PC-3 (cell line): Measurements from ENCODE around the gene CUTC. TPM values are rescaled to one million over a fixed set of nuclear protein-coding genes. Genes with fewer than 3 reads are reported as not detected.

Experiments
- ATAC-seq: fragments of 200-7000 bp; cut with Tn5 transposase; 2 replicates; pipeline ENCODE4 v1.9.1; 2020; ENCODE audit warnings: mild to moderate bottlenecking, moderate library complexity
- BruUV-seq: library from RNA; stranded (reverse); fragments of 400-500 nt; replicated peaks from 2 replicates; lab custom pipeline; 2021; lab: Mats Ljungman, UMichigan
- CTCF ChIA-PET: fragments of 300-600 bp; sonication (Branson Sonifier 250); formaldehyde crosslinking; loops from one replicate; lab custom pipeline; 2022; ENCODE audit warnings: antibody characterized with exemption; lab: Charles Lee
- POLR2A ChIA-PET: fragments of 300-600 bp; sonication (Branson Sonifier 250); formaldehyde crosslinking; loops from one replicate; lab custom pipeline; 2022; ENCODE audit warnings: antibody characterized with exemption; ENCODE audit not compliant: unreplicated experiment; lab: Charles Lee
- DNase-seq: peaks from one replicate; pipeline ENCODE4 v3.0.0-alpha.2; 2015
- H2AFZ ChIP-seq: fragments of 300-600 bp; sonication (generic); 2 replicates; pipeline ENCODE4 v1.6.0; 2016; ENCODE audit warnings: antibody characterized with exemption, low read length
- H3F3A ChIP-seq: fragments of 300-600 bp; sonication (generic); one replicate; pipeline ENCODE4 v1.6.0; 2017; ENCODE audit warnings: antibody characterized with exemption, low read length, control low read depth, mild to moderate bottlenecking; ENCODE audit not compliant: unreplicated experiment
- H3K27ac ChIP-seq: fragments of 300-600 bp; sonication (generic); 2 replicates; pipeline ENCODE4 v1.5.1; 2016; ENCODE audit warnings: mild to moderate bottlenecking, low read length
- H3K27me3 ChIP-seq: fragments of 300-600 bp; sonication (generic); 2 replicates; pipeline ENCODE4 v1.6.1; 2016; ENCODE audit warnings: low read length, mixed read lengths
- H3K36me3 ChIP-seq: fragments of 300-600 bp; sonication (generic); 2 replicates; pipeline ENCODE4 v1.6.1; 2016; ENCODE audit warnings: low read depth, mixed run types, low read length, mixed read lengths
- H3K4me1 ChIP-seq: fragments of 300-600 bp; sonication (generic); 2 replicates; pipeline ENCODE4 v1.5.1; 2016; ENCODE audit warnings: low read length; ENCODE audit not compliant: insufficient read depth
- H3K4me2 ChIP-seq: fragments of 300-600 bp; sonication (generic); 2 replicates; pipeline ENCODE4 v1.6.0; 2016; ENCODE audit warnings: low read length
- H3K4me3 ChIP-seq: fragments of 300-600 bp; sonication (generic); 2 replicates; pipeline ENCODE4 v1.5.1; 2016; ENCODE audit warnings: mild to moderate bottlenecking, low read length, mixed read lengths
- H3K79me2 ChIP-seq: fragments of 300-600 bp; sonication (generic); 2 replicates; pipeline ENCODE4 v1.6.1; 2017; ENCODE audit warnings: low read length, mixed read lengths
- H3K9ac ChIP-seq: fragments of 300-600 bp; sonication (generic); 2 replicates; pipeline ENCODE4 v1.6.0; 2016; ENCODE audit warnings: mild to moderate bottlenecking, low read length
- H3K9me2 ChIP-seq: fragments of 300-600 bp; sonication (generic); replicated peaks from 2 replicates; pipeline ENCODE4 v1.6.1; 2016; ENCODE audit warnings: mixed run types, low read length, mixed read lengths
- H3K9me3 ChIP-seq: fragments of 300-600 bp; sonication (generic); 2 replicates; pipeline ENCODE4 v1.6.1; 2016; ENCODE audit warnings: low read length, mixed read lengths
- H4K20me1 ChIP-seq: fragments of 300-600 bp; sonication (generic); 2 replicates; pipeline ENCODE4 v1.6.1; 2016; ENCODE audit warnings: low read length, mixed read lengths
- EZH2 ChIP-seq: fragments of 300-600 bp; sonication (generic); IDR thresholded peaks from one replicate; pipeline ENCODE4 v1.6.1; 2017; ENCODE audit warnings: antibody characterized with exemption, mild to moderate bottlenecking, low read length; ENCODE audit not compliant: unreplicated experiment
- EZH2phosphoT487 ChIP-seq: fragments of 300-600 bp; sonication (generic); IDR thresholded peaks from 2 replicates; pipeline ENCODE4 v1.6.1; 2018; ENCODE audit warnings: mild to moderate bottlenecking, antibody characterized with exemption, low read length, borderline replicate concordance
- intact Hi-C: fragments of 100-400 bp; cut with micrococcal nuclease; formaldehyde crosslinking; loops from 2 replicates; pipeline ENCODE4 v1.9.0; 2023
- total RNA-seq: library from RNA; depleted of rRNA; stranded (reverse); fragments of >200 nt; gene quantifications from 2 replicates; pipeline ENCODE4 v1.2.3, GENCODE V29; 2014; rRNA removed
- TF ChIP-seq, protein P1 (sequence below): fragments of 300-600 bp; sonication (generic); conservative IDR thresholded peaks from 2 replicates; pipeline ENCODE4 v1.5.1; 2017; ENCODE audit warnings: antibody characterized with exemption, low read depth, mild to moderate bottlenecking, low read length

Gene CUTC
- total RNA-seq, 1 experiment from 2014 or later: 10.2 TPM

DNA sequence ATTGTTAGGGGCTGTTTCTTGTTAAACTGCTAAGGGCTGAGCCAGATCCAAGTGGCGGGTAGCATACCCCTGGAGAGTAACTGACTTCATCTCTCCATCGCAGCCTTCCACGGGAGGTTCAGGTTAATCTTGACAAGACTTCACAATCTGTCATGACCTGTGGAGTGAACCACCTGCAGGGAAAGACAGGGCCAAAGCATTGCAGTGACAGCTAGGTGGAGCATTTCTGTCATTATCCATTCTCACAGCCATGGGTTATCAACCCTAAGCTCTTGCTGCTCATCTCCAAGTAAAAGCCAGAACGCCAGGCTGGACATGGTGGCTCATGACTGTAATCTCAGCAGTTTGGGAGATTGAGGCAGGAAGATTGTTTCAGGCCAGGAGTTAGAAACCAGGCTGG, 67.6 kb downstream of the CUTC start:
- no peaks in the 10 kb centered on the region for H4K20me1 ChIP-seq
- no peaks in the 10 kb centered on the region for H3K36me3 ChIP-seq
- CTCF ChIA-PET: interaction anchor here (1.0 kb wide), 1 partner anchor 46 kb away, joined by 3 read pairs; no protein-coding TSS in a partner anchor
- no peak overlapping the region for H3K9ac ChIP-seq
- H3K9me3 ChIP-seq: no peaks in the 10 kb centered on the region
- H2AFZ ChIP-seq: no peak overlapping the region
- no peaks in the 10 kb centered on the region for H3K4me1 ChIP-seq
- no peak overlapping the region for H3K4me3 ChIP-seq
- H3K27ac ChIP-seq: no peak overlapping the region
- no peaks in the 10 kb centered on the region for H3K79me2 ChIP-seq
- intact Hi-C loops: no loop called here
- TF ChIP-seq, protein P1, sequence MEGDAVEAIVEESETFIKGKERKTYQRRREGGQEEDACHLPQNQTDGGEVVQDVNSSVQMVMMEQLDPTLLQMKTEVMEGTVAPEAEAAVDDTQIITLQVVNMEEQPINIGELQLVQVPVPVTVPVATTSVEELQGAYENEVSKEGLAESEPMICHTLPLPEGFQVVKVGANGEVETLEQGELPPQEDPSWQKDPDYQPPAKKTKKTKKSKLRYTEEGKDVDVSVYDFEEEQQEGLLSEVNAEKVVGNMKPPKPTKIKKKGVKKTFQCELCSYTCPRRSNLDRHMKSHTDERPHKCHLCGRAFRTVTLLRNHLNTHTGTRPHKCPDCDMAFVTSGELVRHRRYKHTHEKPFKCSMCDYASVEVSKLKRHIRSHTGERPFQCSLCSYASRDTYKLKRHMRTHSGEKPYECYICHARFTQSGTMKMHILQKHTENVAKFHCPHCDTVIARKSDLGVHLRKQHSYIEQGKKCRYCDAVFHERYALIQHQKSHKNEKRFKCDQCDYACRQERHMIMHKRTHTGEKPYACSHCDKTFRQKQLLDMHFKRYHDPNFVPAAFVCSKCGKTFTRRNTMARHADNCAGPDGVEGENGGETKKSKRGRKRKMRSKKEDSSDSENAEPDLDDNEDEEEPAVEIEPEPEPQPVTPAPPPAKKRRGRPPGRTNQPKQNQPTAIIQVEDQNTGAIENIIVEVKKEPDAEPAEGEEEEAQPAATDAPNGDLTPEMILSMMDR: no peak
- TF ChIP-seq EZH2phosphoT487 (no peak), EZH2 (no peak)
- DNase-seq (no peak), ATAC-seq (no peak)
- no peak overlapping the region for H3K4me2 ChIP-seq
- H3F3A ChIP-seq: no peaks in the 10 kb centered on the region
- POLR2A ChIA-PET: no interaction called here
- no peaks in the 10 kb centered on the region for H3K9me2 ChIP-seq
- BruUV-seq: no TSS peak
- H3K27me3 ChIP-seq: no peaks in the 10 kb centered on the region

GRCh38 chr10:99804471-99804870, 72.4 kb downstream of the CUTC start:
- Histone ChIP-seq H3K4me3 (no peak overlapping the region), H3F3A (no peaks in the 10 kb centered on the region), H3K4me1 (no peaks in the 10 kb centered on the region), H3K4me2 (no peak overlapping the region), H3K9me3 (no peaks in the 10 kb centered on the region), H2AFZ (no peak overlapping the region), H4K20me1 (no peaks in the 10 kb centered on the region), H3K9me2 (no peaks in the 10 kb centered on the region), H3K9ac (no peak overlapping the region), H3K27ac (no peak overlapping the region), H3K36me3 (no peaks in the 10 kb centered on the region), H3K79me2 (no peaks in the 10 kb centered on the region), H3K27me3 (no peaks in the 10 kb centered on the region)
- intact Hi-C loops: no loop called here
- no TSS peak for BruUV-seq
- CTCF ChIA-PET: no interaction called here
- ATAC-seq (no peak), DNase-seq (no peak)
- TF ChIP-seq, protein P1: no peak
- no peak for TF ChIP-seq EZH2phosphoT487
- POLR2A ChIA-PET: no interaction called here

DNA sequence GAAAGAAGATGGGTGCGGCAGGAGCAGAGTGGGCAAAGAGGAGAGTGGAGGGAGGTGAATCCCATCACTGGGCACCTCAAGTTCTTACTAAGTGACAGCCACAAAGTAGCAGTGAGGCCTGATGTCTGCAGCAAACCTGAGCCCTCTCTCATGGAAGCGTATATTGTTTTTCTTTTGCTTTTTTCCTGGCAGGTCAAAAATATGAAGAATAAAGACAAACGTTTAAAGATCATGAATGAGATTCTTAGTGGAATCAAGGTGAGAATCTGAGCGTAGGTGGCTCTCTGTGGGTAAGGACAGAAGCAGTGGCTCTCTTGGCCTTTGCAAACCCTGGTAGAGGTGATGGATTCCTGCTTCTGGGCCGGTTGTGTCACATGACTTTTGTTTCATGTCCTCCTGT, 73.2 kb downstream of the CUTC start:
- Histone ChIP-seq H3K4me2 (no peak overlapping the region), H3K9ac (no peak overlapping the region), H2AFZ (no peak overlapping the region), H3K27me3 (no peaks in the 10 kb centered on the region), H3K9me2 (no peaks in the 10 kb centered on the region), H4K20me1 (no peaks in the 10 kb centered on the region), H3F3A (no peaks in the 10 kb centered on the region), H3K4me1 (no peaks in the 10 kb centered on the region), H3K79me2 (no peaks in the 10 kb centered on the region), H3K36me3 (no peaks in the 10 kb centered on the region), H3K9me3 (no peaks in the 10 kb centered on the region), H3K4me3 (no peak overlapping the region), H3K27ac (no peak overlapping the region)
- no TSS peak for BruUV-seq
- ATAC-seq: no peak
- intact Hi-C loops: no loop called here
- TF ChIP-seq, protein P1: no peak
- TF ChIP-seq EZH2phosphoT487 (no peak), EZH2 (no peak)
- ChIA-PET CTCF (no interaction called here), POLR2A (no interaction called here)
- no peak for DNase-seq

Other genes starting within 250 kb of the CUTC start
- 0.07 TPM in 1 of 2 replicates, not detected in the other for gene NKX2-3, start 199.3 kb upstream of the CUTC start, total RNA-seq
- 14.2 and 16.0 TPM in 2 replicates for gene SLC25A28, start 111.8 kb upstream of the CUTC start, total RNA-seq
- gene ENTPD7, start 72.7 kb upstream of the CUTC start, total RNA-seq: 6.8 and 7.8 TPM in 2 replicates
- 16.6 and 24.6 TPM in 2 replicates for gene COX15, start 107 bp upstream of the CUTC start, total RNA-seq
- gene ABCC2, start 50.4 kb downstream of the CUTC start, total RNA-seq: 0.35 and 2.4 TPM in 2 replicates